B cell (primary cell): ENCODE data around the gene TMEM45B. TPM values are rescaled to one million over a fixed set of nuclear protein-coding genes. Genes with fewer than 3 reads are reported as not detected.
"Not testable (repeated sequence)": the region's sequence is repeated elsewhere in the genome, so short reads cannot be mapped to it uniquely, and the experiment has no call there.

Experiments used
- ATAC-seq: fragments of 200-7000 bp; cut with Tn5 transposase; one replicate; pipeline ENCODE4 v1.10.0; 2021; ENCODE audit warnings: low read depth, mild to moderate bottlenecking, moderate number of reproducible peaks, moderate library complexity
- CTCF ChIA-PET: fragments of 350-600 bp; sonication (Branson Sonifier 250); formaldehyde crosslinking; loops from one replicate; lab custom pipeline; 2021; ENCODE audit warnings: antibody characterized with exemption, inconsistent platforms; lab: Charles Lee
- POLR2A ChIA-PET: fragments of 350-600 bp; sonication (Branson Sonifier 250); formaldehyde crosslinking; loops from one replicate; lab custom pipeline; 2021; ENCODE audit warnings: antibody characterized with exemption; lab: Charles Lee
- DNase-seq: peaks from one replicate; pipeline ENCODE4 v3.0.0; 2013
- H2AFZ ChIP-seq: 2 replicates; pipeline ENCODE4 v1.6.1; 2012; ENCODE audit warnings: mild to moderate bottlenecking, low read depth, low read length; ENCODE audit not compliant: insufficient read depth, poor library complexity, severe bottlenecking
- H3K27ac ChIP-seq, 2 donors: 1 replicate in 1 of 2; 2 replicates in 1 of 2; pipeline ENCODE4 v1.5.1; 2012 to 2013; ENCODE audit warnings: low read length in 2 of 2, mild to moderate bottlenecking in 2 of 2, moderate library complexity in 1 of 2
- H3K27me3 ChIP-seq, 4 experiments: fragments of 200-600 bp in 1 of 4; sonication (generic) in 1 of 4; replicated peaks in 1 of 4; 1 replicate in 2 of 4; 2 replicates in 2 of 4; pipeline versions ENCODE4 v1.6.1 to v1.7.0; 2013 to 2016; ENCODE audit warnings: low read length in 3 of 4, mild to moderate bottlenecking in 2 of 4, mixed read lengths in 1 of 4, moderate library complexity in 1 of 4; ENCODE audit not compliant: insufficient read depth in 4 of 4, control insufficient read depth in 3 of 4; ENCODE audit errors: control extremely low read depth in 1 of 4
- H3K36me3 ChIP-seq, 2 experiments: replicated peaks in 1 of 2; 1 replicate in 1 of 2; 2 replicates in 1 of 2; pipeline versions ENCODE4 v1.6.1 to v1.7.1; 2013; ENCODE audit warnings: low read length in 1 of 2; ENCODE audit not compliant: insufficient read depth in 2 of 2, control insufficient read depth in 1 of 2; ENCODE audit errors: control extremely low read depth in 1 of 2, extremely low read depth in 1 of 2
- H3K4me1 ChIP-seq, 2 donors: fragments of 200-600 bp in 1 of 2; sonication (generic) in 1 of 2; 1 replicate in 1 of 2; 2 replicates in 1 of 2; pipeline versions ENCODE4 v1.5.1 to v1.6.1; 2013 to 2017; ENCODE audit warnings: low read length in 2 of 2; ENCODE audit not compliant: control insufficient read depth in 2 of 2, insufficient read depth in 2 of 2
- H3K4me2 ChIP-seq: replicated peaks from 2 replicates; pipeline ENCODE3; 2012; ENCODE audit warnings: mild to moderate bottlenecking, low read depth, low read length; ENCODE audit not compliant: poor library complexity, severe bottlenecking
- H3K4me3 ChIP-seq, 5 experiments: fragments of 200-600 bp in 1 of 5; sonication (generic) in 1 of 5; 1 replicate in 3 of 5; 2 replicates in 2 of 5; pipeline versions ENCODE4 v1.5.1 to v1.7.0; 2011 to 2016; ENCODE audit warnings: low read length in 4 of 5, mild to moderate bottlenecking in 4 of 5, low read depth in 2 of 5, control low read depth in 1 of 5, moderate library complexity in 1 of 5; ENCODE audit not compliant: insufficient read depth in 1 of 5; ENCODE audit errors: control extremely low read depth in 1 of 5, extremely low read depth in 1 of 5
- H3K79me2 ChIP-seq: fragments of 200-600 bp; sonication (generic); one replicate; pipeline ENCODE4 v1.6.0; 2016; ENCODE audit warnings: low read length; ENCODE audit not compliant: control insufficient read depth, insufficient read depth
- H3K9ac ChIP-seq: fragments of 200-600 bp; sonication (generic); 2 replicates; pipeline ENCODE4 v1.6.1; 2017; ENCODE audit warnings: mild to moderate bottlenecking, low read length, moderate library complexity
- H3K9me3 ChIP-seq, 3 donors: one replicate each; pipeline versions ENCODE4 v1.6.1 to v1.7.1; 2013; ENCODE audit warnings: low read length in 2 of 3; ENCODE audit not compliant: control insufficient read depth in 2 of 3, insufficient read depth in 1 of 3; ENCODE audit errors: control extremely low read depth in 1 of 3
- H4K20me1 ChIP-seq: 2 replicates; pipeline ENCODE4 v1.6.0; 2012; ENCODE audit warnings: mild to moderate bottlenecking, low read length; ENCODE audit not compliant: insufficient read depth, control insufficient read depth, poor library complexity, severe bottlenecking
- H3K27ac Mint-ChIP-seq: one replicate; pipeline ENCODE4 v1.8.0; 2021; ENCODE audit warnings: mixed read lengths
- H3K27me3 Mint-ChIP-seq: one replicate; pipeline ENCODE4 v1.8.0; 2021; ENCODE audit warnings: mixed read lengths
- H3K4me1 Mint-ChIP-seq: one replicate; pipeline ENCODE4 v1.8.0; 2021; ENCODE audit warnings: mixed read lengths
- H3K4me3 Mint-ChIP-seq: one replicate; pipeline ENCODE4 v1.8.0; 2021; ENCODE audit warnings: mixed read lengths
- H3K9me3 Mint-ChIP-seq: one replicate; pipeline ENCODE4 v1.8.0; 2022; ENCODE audit warnings: mixed read lengths; ENCODE audit not compliant: insufficient read depth
- EZH2 ChIP-seq: IDR thresholded peaks from 2 replicates; pipeline ENCODE4 v1.6.1; 2012; ENCODE audit warnings: borderline replicate concordance, low read depth, mild to moderate bottlenecking, moderate library complexity, low read length; ENCODE audit not compliant: insufficient read depth, poor library complexity, severe bottlenecking
- WGBS: methylation state at CpG from one replicate; pipeline ENCODE4 v1.1.5; 2013; ENCODE audit warnings: missing lambda C conversion rate; ENCODE audit not compliant: insufficient coverage; 5-methylcytosine and 5-hydroxymethylcytosine counted together
- intact Hi-C: fragments of 100-400 bp; cut with micrococcal nuclease; formaldehyde crosslinking; loops from one replicate; pipeline ENCODE4 v1.10.0; 2022
- polyA plus RNA-seq: library from polyadenylated mRNA; depleted of rRNA; stranded (reverse); fragments of >200 nt; gene quantifications from 2 replicates; pipeline ENCODE4 v1.2.3, GENCODE V29; 2012
- total RNA-seq, 2 donors: library from RNA; stranded (reverse); fragments of 120-200 nt in 1 of 2; gene quantifications; 1 replicate in 1 of 2; 2 replicates in 1 of 2; pipeline versions ENCODE4 v1.2.3 to v1.2.4, GENCODE V29; 2013 to 2022
- TF ChIP-seq, protein P1 (sequence below): fragments of 200-600 bp; IDR thresholded peaks from one replicate; pipeline ENCODE4 v1.8.0; 2022; ENCODE audit warnings: antibody characterized with exemption, mild to moderate bottlenecking

Gene TMEM45B
- total and polyA plus RNA-seq, 2 donors (not counting 1 experiment from before 2014, with no cell fraction given) = not detected

DNA sequence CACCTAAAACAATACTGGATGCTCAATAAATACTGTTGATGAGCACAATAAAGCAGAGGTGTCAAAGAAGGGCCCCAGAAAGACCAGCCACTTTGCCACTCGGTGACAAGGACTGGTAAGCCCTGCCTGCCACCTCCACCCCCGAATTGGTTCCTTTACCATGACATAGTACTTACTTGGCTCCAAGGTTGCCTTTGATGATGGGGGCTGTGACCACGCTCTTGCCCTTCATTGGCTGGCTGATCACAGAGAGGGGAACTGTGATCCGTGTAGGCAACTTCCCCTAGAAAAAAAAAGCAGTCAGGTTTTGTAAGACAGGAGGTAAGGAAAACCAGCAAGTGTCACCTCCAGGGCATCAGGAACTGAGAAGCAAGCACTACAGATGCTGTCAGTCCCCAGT is 50.1 kb downstream of the TMEM45B start:
- Histone ChIP-seq H3K36me3 (peaks cover 2 to 61% of the 10 kb centered on the region in 2 experiments), H3K27ac (no peak overlapping the region), H3K9me3 (no peaks in the 10 kb centered on the region), H3K4me3 (no peak overlapping the region), H4K20me1 (no peaks in the 10 kb centered on the region), H3K9ac (no peak overlapping the region), H3K4me1 (no peaks in the 10 kb centered on the region), H3K27me3 (no peaks in the 10 kb centered on the region), H3K4me2 (no peak overlapping the region), H3K79me2 (no peaks in the 10 kb centered on the region), H2AFZ (no peak overlapping the region)
- no peak for ATAC-seq
- Mint-ChIP-seq H3K27me3 (no peaks in the 10 kb centered on the region), H3K4me1 (no peaks in the 10 kb centered on the region), H3K4me3 (no peak overlapping the region), H3K9me3 (no peaks in the 10 kb centered on the region), H3K27ac (no peak overlapping the region)
- WGBS = 0% methylated on average over 1 of the region's 4 CpGs
- TF ChIP-seq, protein P1, sequence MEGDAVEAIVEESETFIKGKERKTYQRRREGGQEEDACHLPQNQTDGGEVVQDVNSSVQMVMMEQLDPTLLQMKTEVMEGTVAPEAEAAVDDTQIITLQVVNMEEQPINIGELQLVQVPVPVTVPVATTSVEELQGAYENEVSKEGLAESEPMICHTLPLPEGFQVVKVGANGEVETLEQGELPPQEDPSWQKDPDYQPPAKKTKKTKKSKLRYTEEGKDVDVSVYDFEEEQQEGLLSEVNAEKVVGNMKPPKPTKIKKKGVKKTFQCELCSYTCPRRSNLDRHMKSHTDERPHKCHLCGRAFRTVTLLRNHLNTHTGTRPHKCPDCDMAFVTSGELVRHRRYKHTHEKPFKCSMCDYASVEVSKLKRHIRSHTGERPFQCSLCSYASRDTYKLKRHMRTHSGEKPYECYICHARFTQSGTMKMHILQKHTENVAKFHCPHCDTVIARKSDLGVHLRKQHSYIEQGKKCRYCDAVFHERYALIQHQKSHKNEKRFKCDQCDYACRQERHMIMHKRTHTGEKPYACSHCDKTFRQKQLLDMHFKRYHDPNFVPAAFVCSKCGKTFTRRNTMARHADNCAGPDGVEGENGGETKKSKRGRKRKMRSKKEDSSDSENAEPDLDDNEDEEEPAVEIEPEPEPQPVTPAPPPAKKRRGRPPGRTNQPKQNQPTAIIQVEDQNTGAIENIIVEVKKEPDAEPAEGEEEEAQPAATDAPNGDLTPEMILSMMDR = no peak
- TF ChIP-seq EZH2 = no peak
- CTCF ChIA-PET = no interaction called here
- DNase-seq = no peak
- intact Hi-C loops = no loop called here
- POLR2A ChIA-PET = no interaction called here

DNA sequence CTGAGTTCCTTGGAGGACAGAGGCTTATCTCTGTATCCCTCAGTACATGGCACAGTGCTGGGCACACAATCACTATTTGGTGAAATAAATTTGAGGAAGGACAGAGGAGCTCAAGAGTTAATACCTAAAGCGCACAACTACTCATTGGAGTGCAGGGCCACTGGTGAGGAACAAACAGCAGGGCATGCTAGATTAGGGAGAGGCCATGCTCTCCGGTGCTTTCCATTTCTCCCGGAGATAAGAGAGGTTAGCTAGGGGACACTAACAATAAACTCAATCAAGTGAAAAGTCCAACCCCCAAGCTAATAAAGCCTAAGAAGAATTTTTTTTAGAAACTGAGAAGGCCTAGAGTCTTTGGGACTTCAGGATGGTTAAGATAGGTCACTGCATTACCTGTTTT is 50.7 kb downstream of the TMEM45B start:
- H3K27ac Mint-ChIP-seq = no peak overlapping the region
- Histone ChIP-seq H3K4me2 (no peak overlapping the region), H3K4me1 (no peaks in the 10 kb centered on the region), H3K9me3 (no peaks in the 10 kb centered on the region), H3K36me3 (peaks cover 2 to 66% of the 10 kb centered on the region in 2 experiments), H3K27ac (no peak overlapping the region), H2AFZ (no peak overlapping the region), H4K20me1 (no peaks in the 10 kb centered on the region), H3K4me3 (no peak overlapping the region), H3K27me3 (no peaks in the 10 kb centered on the region), H3K79me2 (no peaks in the 10 kb centered on the region), H3K9ac (no peak overlapping the region)
- ChIA-PET CTCF (no interaction called here), POLR2A (no interaction called here)
- TF ChIP-seq EZH2 = no peak
- TF ChIP-seq, protein P1 = no peak
- H3K4me3 Mint-ChIP-seq = no peak overlapping the region
- 100% methylated on average over 1 of the region's 3 CpGs for WGBS
- intact Hi-C loops = no loop called here
- no peak for DNase-seq
- H3K27me3 Mint-ChIP-seq = no peaks in the 10 kb centered on the region
- no peak for ATAC-seq
- no peaks in the 10 kb centered on the region for H3K4me1 Mint-ChIP-seq
- no peaks in the 10 kb centered on the region for H3K9me3 Mint-ChIP-seq

DNA sequence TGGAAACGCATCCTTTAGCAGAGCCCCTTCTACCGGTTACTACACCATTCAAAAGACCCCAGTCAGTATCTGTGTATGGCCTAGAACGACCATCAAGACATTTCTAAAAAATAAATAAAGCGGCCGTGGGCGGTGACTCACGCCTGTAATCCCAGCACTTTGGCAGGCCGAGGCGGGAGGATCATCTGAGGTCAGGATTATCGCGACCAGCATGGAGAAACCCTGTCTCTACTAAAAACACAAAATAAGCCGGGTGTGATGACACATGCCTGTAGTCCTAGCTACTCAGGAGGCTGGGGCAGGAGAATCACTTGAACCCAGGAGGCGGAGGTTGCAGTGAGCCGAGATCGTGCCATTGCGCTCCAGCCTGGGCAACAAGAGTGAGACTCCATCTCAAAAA is 53.0 kb downstream of the TMEM45B start:
- CTCF ChIA-PET, DNase-seq, H3K27ac ChIP-seq, POLR2A ChIA-PET, H3K27me3 Mint-ChIP-seq, H3K27ac Mint-ChIP-seq, ATAC-seq, H3K4me3 Mint-ChIP-seq, intact Hi-C loops, H3K4me2 ChIP-seq, H3K9me3 ChIP-seq, H3K9ac ChIP-seq, H3K4me1 Mint-ChIP-seq, H3K4me1 ChIP-seq, H2AFZ ChIP-seq, H3K79me2 ChIP-seq, H3K27me3 ChIP-seq, H4K20me1 ChIP-seq, H3K4me3 ChIP-seq, H3K9me3 Mint-ChIP-seq: not testable (repeated sequence)
- WGBS = 92% methylated on average over 7 of the region's 16 CpGs
- peaks cover 2 to 87% of the 10 kb centered on the region in 2 experiments for H3K36me3 ChIP-seq
